ENCODE results near the gene TRPV2.

TRPV2 gene

DNA sequence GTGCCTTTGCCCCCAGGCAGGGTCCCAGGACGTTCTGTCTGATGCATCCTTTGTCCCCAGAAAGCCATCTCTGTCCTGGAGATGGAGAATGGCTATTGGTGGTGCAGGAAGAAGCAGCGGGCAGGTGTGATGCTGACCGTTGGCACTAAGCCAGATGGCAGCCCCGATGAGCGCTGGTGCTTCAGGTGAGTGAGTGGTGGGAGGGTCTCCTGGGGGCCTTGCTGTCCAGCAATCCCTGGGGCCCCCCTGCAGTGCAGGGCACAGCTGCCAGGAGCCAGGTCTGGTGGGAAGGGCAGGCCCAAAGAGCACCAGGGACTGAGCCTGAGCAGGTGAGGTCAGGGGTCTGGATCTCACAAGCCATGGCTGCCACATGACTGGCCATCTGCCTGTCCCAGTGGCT, 18.1 kb downstream of the TRPV2 start:
- no peak for DNase-seq (ENCODE audit: low read depth)
- TF ChIP-seq, protein P1, sequence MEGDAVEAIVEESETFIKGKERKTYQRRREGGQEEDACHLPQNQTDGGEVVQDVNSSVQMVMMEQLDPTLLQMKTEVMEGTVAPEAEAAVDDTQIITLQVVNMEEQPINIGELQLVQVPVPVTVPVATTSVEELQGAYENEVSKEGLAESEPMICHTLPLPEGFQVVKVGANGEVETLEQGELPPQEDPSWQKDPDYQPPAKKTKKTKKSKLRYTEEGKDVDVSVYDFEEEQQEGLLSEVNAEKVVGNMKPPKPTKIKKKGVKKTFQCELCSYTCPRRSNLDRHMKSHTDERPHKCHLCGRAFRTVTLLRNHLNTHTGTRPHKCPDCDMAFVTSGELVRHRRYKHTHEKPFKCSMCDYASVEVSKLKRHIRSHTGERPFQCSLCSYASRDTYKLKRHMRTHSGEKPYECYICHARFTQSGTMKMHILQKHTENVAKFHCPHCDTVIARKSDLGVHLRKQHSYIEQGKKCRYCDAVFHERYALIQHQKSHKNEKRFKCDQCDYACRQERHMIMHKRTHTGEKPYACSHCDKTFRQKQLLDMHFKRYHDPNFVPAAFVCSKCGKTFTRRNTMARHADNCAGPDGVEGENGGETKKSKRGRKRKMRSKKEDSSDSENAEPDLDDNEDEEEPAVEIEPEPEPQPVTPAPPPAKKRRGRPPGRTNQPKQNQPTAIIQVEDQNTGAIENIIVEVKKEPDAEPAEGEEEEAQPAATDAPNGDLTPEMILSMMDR (conservative IDR thresholded peaks at IDR 0.05; ENCODE audit: low read depth, low read length), result no peak
- no peak overlapping the region for H3K4me3 ChIP-seq (ENCODE audit: low read length)

GRCh38 chr17:16434662-16435061, 19.3 kb downstream of the TRPV2 start:
- TF ChIP-seq, protein P1 (conservative IDR thresholded peaks at IDR 0.05; ENCODE audit: low read depth, low read length), result no peak
- DNase-seq (ENCODE audit: low read depth), result no peak
- H3K4me3 ChIP-seq (ENCODE audit: low read length), result no peak overlapping the region

DNA sequence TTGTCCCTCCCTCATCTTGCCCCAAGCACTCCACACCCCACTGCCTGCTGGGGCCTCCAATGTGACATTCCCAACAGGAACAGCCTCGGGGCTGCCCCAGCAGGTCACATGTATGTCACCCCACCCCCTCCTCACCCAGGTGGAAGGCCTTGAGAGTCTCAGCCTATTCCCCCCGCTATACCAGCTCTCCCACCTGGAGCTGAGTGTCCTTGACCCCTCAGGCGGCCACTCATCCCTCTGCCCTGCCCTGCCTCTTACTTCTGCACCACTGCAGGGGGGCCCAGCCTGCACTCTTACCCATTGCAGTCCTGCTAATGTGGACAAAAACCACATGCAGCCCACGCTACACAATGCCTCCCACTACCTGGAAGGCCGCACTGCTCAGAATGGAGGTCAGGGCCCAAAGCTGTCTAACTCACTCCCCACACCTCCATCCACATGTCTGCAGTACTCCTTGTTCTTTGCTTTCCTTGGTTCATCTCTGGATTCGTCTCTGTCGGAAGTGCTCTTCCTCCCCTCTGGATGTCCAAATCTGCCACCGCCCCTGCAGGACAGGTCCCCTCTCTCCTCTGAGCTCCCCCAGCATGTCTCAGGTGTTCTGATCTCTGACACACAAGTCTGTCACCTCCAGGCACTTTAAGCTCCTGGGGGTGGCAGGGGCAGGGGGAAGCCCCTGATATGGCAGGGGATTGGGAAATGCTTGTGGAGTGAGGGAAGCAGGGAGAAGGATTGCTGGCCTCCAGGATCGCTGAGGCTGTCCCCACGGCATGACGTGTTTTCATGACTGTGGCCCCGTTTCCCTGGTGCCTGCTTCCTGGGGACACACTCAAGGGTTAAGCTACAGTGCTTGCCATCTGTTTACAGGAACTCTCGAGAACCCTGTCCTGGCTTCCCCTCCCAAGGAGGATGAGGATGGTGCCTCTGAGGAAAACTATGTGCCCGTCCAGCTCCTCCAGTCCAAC, 20.8 kb downstream of the TRPV2 start:
- no peak overlapping the region for H3K4me3 ChIP-seq (ENCODE audit: low read length)
- TF ChIP-seq, protein P1 (conservative IDR thresholded peaks at IDR 0.05; ENCODE audit: low read depth, low read length), result no peak
- DNase-seq (ENCODE audit: low read depth), result no peak

DNA sequence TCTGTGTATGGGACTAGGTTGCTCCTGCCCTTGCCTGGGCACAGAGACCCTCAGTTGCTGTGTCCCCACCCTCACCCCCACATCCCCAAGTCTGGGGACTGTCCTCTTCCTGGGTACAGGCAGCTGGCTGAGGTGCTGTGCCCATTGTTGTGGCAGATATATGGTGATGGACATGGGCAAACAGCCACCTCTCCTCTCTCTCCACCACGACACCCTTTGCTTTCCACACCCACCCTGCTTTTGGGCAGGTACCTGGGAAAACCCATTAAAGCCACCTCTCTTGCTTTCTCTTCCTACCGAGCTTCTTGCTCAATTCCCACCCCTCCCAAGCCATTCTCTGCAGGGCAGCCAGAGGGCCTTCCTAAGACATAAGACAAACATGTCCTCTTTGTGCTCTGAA, 21.7 kb downstream of the TRPV2 start:
- no peak for DNase-seq (ENCODE audit: low read depth)
- no peak overlapping the region for H3K4me3 ChIP-seq (ENCODE audit: low read length)
- TF ChIP-seq, protein P1 (conservative IDR thresholded peaks at IDR 0.05; ENCODE audit: low read depth, low read length), result no peak

- H3K4me3 ChIP-seq (ENCODE audit: low read length), result peak overlapping the region; percentile 47
- DNase-seq (ENCODE audit: low read depth), result no peak
- TF ChIP-seq, protein P1 (conservative IDR thresholded peaks at IDR 0.05; ENCODE audit: low read depth, low read length), result no peak
Observed at GRCh38 chr17:16438173-16438556, 22.8 kb downstream of the TRPV2 start.

- DNase-seq (ENCODE audit: low read depth), result peak; percentile 99
- H3K4me3 ChIP-seq (ENCODE audit: low read length), result peak overlapping the region; percentile 92
- TF ChIP-seq, protein P1 (conservative IDR thresholded peaks at IDR 0.05; ENCODE audit: low read depth, low read length), result no peak
Observed at GRCh38 chr17:16438557-16439302, 23.4 kb downstream of the TRPV2 start.
